ENCODE data around the gene WWC1.
"Not testable (repeated sequence)": the region's sequence is repeated elsewhere in the genome, so short reads cannot be mapped to it uniquely, and the experiment has no call there.

WWC1 gene

GRCh38 chr5:168310541-168310940 lies 19.1 kb downstream of the WWC1 start:
- not testable (repeated sequence) for DNase-seq

- DNase-seq: no peak
Measured at GRCh38 chr5:168311061-168311566, 19.7 kb downstream of the WWC1 start.

- peak; percentile 15 for DNase-seq
Measured at GRCh38 chr5:168312606-168313295, 21.3 kb downstream of the WWC1 start.

GRCh38 chr5:168313596-168314204 lies 22.3 kb downstream of the WWC1 start:
- no peak for DNase-seq

GRCh38 chr5:168314735-168315411 lies 23.4 kb downstream of the WWC1 start:
- no peak for DNase-seq

GRCh38 chr5:168315416-168316138 lies 24.1 kb downstream of the WWC1 start:
- no peak for DNase-seq

DNA sequence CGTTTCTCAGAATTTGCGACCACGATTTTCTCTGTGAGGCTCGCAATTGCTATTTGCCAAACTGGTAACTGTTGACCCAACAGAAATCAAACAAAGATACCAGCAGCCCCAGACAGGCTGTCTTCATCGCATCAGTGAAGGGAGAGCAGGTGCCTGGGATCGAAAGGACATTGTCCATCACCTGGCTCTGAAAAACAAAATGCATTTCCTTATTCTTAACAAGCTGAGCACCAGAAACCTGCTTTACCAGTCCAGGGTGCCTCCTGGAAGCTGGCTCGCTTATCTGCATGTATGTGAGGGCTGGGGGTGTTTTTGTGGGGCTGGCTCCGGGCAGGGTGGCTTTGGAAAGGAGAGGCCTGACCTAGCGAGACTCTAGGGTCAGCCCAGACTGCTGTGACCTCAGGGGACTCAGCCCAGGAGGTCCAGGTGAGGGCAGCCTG lies 24.7 kb downstream of the WWC1 start:
- DNase-seq: peak; percentile 30

DNA sequence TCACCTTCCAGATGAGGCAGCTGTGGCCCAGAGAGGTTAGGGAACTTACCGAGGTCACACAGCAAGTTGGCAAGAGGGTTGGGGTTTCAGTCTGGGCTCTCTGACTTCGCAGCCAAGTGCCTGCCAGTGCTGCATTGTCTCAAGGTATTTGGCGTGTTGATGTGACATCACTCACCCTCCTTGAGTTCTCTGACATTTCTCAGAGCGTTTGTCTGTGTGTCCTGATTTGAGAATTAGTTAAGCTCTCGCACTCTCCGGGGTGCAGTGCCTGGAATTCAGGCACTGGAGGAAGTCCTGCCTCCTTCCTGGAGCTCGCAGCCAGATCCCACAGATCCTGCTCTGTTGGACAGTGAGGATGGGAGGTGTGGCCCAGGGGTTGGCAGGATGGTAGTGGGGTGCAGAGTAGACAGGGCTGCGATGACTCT lies 25.7 kb downstream of the WWC1 start:
- DNase-seq: no peak

GRCh38 chr5:168317521-168318147 lies 26.2 kb downstream of the WWC1 start:
- DNase-seq: peak; percentile 56

GRCh38 chr5:168318240-168318639 lies 26.8 kb downstream of the WWC1 start:
- peak; percentile 89 for DNase-seq

- no peak for DNase-seq
Measured at GRCh38 chr5:168319774-168320173, 28.3 kb downstream of the WWC1 start.

DNA sequence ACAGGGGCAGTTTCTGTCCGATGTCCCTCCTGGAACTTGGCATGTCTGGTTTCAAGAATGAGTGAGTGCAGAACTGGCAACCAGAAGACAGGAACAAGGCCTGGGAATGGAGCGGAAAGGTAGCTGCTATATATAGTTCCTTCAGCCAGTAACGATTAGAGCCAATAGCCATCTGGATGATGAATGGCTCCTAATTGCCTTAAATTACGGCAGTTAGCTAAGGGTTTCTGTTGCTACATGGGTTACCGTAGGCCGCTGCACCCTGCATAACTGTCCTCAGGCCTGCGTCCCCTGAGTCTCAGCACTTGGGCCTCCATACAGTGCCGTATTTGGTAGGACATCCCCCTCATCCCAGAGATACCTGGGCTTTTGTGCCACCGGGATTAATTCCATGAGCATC lies 29.4 kb downstream of the WWC1 start:
- DNase-seq: no peak

DNA sequence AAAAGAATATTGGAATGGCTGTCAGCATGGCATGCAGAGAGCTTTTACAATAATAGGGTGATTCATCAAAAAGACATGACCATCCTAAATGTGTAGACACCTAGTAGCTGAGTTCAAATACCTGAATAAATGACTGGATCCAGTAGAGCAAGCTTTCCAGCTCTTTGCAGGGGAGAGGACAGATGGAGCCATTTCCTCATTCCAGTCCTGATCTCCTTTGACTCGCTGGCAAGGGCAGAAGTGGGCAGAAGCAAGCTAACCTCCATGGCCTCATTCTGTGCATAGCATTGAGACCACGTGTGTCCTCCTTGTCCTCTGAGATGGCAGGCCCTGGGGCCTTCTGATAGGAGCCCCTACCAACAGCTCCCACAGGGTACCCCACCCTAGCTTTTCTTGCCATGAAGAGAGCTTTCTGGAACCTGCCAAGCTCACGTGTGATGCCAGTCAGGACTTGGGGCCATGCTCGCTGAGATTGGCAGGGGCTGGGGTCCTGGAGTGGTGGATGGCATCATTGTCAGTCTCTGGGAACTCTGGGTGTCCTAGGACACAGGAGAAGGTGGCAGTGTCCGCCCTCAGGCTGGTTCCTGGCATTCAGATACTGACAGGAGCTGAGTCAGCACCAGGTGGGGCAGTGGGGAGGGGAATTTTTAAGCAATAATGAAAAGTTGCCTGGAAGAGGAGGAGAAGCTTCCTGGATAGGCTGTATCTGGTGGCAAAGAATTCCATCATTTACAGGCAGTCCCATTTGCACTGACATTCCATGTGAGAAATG lies 33.6 kb downstream of the WWC1 start:
- peak; percentile 22 for DNase-seq

DNA sequence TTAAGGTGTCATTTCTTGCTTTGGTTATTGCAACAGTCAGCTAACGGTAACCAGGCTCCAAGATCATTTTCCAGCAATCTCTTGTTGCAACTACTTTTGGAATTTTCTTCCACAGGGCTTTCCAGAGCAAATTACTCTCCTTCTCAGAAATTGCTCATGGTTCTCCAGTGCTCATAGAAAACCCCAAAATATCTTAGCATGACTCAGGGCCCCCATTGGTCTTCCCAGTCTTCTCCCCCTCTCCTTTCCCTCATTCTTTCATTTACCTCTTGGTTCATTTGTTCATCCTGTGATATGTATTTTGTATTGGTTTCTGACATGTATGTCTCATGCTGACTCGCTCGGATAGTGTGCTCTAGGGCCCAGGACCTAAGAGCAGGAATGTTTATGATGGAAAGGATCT lies 35.6 kb downstream of the WWC1 start:
- no peak for DNase-seq

DNA sequence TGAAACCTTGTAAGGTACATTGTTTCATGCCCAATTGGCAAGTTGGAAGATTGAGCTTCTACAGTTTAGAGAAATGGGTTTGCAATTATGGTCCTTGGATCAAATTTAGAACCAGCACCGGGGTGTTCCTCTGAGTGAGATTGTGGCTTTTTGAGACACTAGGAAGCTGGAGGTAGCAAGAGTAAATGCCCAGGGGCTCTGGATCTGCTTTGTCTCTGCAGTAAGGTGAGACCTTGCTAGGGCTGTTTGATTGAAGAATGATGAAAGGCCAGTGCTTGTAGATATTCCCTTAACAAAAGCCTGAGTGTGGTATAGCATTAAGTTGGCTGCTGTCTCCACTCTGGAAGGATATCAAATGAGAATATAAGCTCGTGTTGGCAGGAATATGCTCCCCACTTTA lies 36.0 kb downstream of the WWC1 start:
- DNase-seq: no peak

DNA sequence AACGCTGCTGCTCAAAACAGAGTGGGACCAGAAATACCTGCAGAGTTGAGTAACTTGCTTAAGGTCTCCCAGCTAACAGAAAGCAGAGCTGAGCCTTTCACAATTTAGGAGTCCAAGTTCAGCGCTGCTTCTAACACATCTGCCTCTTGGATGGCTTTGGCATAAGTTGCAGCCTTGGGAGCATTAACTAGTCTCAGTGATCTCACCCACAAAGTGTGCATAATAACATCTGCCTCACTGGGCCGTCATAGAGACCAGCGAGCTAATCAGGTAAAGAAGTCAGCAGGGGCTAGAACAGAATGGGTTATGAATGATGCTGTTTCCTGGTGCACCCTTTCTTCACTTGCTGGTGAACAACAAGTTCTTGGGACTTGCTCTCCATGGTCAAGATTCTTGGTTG lies 36.5 kb downstream of the WWC1 start:
- DNase-seq: no peak

- peak; percentile 86 for DNase-seq
Measured at GRCh38 chr5:168328814-168329213, 37.4 kb downstream of the WWC1 start.

DNA sequence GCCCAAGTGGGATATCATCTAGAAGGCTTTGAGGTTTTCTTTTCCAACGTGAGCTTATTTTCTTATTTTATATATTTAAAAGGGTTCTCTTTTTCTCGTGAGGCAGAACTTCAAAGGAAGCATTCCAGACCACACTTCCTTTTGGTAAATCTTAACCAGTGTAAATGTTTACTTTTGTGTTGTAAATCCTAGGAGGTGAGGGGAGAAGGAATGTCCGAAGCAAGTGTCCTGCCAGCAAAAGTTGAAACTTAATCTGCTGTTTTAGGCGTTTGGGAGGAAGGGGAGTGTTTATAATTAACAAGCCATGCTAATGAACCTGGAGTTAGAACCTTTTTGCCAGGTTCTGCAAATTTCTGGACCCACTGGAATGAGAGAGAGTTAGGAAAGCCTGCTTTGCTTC lies 37.9 kb downstream of the WWC1 start:
- no peak for DNase-seq

DNA sequence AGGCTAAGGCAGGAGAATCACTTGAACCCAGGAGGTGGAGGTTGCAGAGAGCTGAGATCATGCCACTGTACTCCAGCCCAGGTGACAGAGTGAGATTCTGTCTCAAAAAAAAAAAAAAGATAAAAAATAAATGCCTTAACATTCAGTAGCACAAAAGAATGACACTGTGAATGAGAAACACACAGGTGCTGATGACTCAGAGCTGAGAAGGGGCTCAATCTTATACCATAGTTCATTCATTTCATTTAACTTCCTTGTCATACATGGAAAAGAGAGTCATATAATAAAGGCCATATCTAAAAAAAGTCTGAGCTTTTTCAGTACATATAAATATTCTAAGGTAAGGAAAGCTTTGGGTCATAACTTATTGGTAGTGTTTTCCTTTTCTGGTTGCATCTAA lies 40.6 kb downstream of the WWC1 start:
- DNase-seq: no peak

DNA sequence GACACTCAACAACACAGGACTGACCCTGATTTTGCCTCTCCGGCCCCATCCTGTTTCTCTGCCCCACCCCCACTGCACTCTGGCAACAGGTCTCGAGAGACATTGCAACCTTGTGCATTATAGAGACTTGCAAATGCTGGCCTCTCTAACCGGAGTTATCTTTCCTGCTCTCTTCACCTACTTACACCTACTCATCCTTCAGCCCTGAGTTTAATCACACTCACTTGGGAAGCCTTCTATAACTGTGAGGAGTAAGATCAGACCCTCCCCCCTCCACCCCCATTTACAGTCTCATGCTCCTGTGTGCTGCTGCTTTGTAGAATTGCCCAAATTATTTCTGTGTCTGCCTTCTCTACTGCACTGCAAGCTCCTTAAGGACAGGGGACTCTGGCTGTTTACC lies 42.8 kb downstream of the WWC1 start:
- no peak for DNase-seq

- DNase-seq: no peak
Measured at GRCh38 chr5:168334695-168335094, 43.2 kb downstream of the WWC1 start.

DNA sequence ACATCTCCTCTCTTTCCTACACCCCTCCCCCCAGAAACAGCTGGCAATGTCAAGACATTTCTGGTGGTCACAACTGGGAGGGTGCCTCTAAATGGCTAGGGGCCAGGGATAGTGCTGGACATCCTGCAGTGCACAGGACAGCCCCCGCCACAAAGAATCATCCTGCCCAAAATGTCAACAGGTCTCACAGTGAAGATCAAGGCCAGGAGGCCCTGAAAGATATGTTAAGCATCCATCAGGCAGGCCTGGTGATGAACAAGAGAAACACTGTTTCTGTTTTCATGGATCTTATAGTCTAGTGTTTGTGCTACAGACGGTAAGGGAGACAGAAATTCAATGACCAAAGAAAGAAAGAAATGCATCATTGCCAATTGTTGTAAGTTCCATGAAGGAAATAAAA lies 45.9 kb downstream of the WWC1 start:
- no peak for DNase-seq

Data from MV-4-11 (cell line).